Mesothelial cell of epicardium (in vitro differentiated cells): ENCODE data around the gene PTPRN2. TPM values are rescaled to one million over a fixed set of nuclear protein-coding genes. Genes with fewer than 3 reads are reported as not detected.
"Not testable (repeated sequence)": the region's sequence is repeated elsewhere in the genome, so short reads cannot be mapped to it uniquely, and the experiment has no call there.

ENCODE experiments used
- DNase-seq, 2 experiments: peaks; one replicate each; pipeline ENCODE4 v3.0.0; 2021; ENCODE audit warnings: low spot score in 2 of 2; ENCODE audit not compliant: unreplicated experiment in 2 of 2
- H3K27ac Mint-ChIP-seq: 2 replicates; pipeline ENCODE4 v1.8.0; 2021; ENCODE audit warnings: mixed read lengths
- H3K27me3 Mint-ChIP-seq: 2 replicates; pipeline ENCODE4 v1.8.0; 2021; ENCODE audit warnings: low read depth, mixed read lengths
- H3K36me3 Mint-ChIP-seq: 2 replicates; pipeline ENCODE4 v1.8.0; 2021; ENCODE audit warnings: mixed read lengths
- H3K4me1 Mint-ChIP-seq: 2 replicates; pipeline ENCODE4 v1.8.0; 2021; ENCODE audit warnings: mixed read lengths
- H3K4me3 Mint-ChIP-seq: 2 replicates; pipeline ENCODE4 v1.8.0; 2021; ENCODE audit warnings: mild to moderate bottlenecking, moderate library complexity, mixed read lengths
- H3K9me3 Mint-ChIP-seq: 2 replicates; pipeline ENCODE4 v1.8.0; 2021; ENCODE audit warnings: mixed read lengths
- total RNA-seq: library from RNA; stranded (reverse); gene quantifications from 3 replicates; pipeline ENCODE4 v1.2.1, GENCODE V29; 2021
- TF ChIP-seq, protein P1 (sequence below): fragments of 200-600 bp; sonication (generic); IDR thresholded peaks from one replicate; pipeline ENCODE4 v1.5.0; 2021; ENCODE audit warnings: antibody characterized with exemption; ENCODE audit not compliant: unreplicated experiment

The PTPRN2 gene
- total RNA-seq, 1 donor from 2014 or later = 2.2 TPM

DNA sequence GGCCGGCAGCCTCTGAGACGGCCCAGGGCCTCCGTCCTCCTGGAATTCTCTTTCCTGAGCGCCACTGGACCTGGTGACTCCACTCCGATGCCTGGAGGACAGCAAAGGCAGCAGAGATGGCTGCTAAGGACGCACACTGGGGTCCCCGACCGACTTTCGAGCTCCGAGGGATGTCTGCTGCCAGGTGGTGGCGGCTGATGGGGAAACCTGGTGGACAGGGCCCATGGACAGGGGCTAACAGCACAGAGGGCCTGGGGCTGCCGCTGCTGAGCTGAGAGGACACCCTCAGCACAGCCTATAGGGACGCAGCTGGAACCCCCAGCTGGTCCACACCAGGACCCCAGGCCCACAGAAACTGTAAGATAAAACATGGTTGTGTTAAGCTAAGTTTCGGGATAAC, 884.5 kb downstream of the PTPRN2 start:
- Mint-ChIP-seq H3K4me3 (no peak overlapping the region), H3K27me3 (peaks cover 91% of the 10 kb centered on the region), H3K9me3 (no peaks in the 10 kb centered on the region), H3K36me3 (no peaks in the 10 kb centered on the region), H3K4me1 (no peaks in the 10 kb centered on the region), H3K27ac (no peak overlapping the region)
- TF ChIP-seq, protein P1, sequence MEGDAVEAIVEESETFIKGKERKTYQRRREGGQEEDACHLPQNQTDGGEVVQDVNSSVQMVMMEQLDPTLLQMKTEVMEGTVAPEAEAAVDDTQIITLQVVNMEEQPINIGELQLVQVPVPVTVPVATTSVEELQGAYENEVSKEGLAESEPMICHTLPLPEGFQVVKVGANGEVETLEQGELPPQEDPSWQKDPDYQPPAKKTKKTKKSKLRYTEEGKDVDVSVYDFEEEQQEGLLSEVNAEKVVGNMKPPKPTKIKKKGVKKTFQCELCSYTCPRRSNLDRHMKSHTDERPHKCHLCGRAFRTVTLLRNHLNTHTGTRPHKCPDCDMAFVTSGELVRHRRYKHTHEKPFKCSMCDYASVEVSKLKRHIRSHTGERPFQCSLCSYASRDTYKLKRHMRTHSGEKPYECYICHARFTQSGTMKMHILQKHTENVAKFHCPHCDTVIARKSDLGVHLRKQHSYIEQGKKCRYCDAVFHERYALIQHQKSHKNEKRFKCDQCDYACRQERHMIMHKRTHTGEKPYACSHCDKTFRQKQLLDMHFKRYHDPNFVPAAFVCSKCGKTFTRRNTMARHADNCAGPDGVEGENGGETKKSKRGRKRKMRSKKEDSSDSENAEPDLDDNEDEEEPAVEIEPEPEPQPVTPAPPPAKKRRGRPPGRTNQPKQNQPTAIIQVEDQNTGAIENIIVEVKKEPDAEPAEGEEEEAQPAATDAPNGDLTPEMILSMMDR = no peak
- no peak for DNase-seq

DNA sequence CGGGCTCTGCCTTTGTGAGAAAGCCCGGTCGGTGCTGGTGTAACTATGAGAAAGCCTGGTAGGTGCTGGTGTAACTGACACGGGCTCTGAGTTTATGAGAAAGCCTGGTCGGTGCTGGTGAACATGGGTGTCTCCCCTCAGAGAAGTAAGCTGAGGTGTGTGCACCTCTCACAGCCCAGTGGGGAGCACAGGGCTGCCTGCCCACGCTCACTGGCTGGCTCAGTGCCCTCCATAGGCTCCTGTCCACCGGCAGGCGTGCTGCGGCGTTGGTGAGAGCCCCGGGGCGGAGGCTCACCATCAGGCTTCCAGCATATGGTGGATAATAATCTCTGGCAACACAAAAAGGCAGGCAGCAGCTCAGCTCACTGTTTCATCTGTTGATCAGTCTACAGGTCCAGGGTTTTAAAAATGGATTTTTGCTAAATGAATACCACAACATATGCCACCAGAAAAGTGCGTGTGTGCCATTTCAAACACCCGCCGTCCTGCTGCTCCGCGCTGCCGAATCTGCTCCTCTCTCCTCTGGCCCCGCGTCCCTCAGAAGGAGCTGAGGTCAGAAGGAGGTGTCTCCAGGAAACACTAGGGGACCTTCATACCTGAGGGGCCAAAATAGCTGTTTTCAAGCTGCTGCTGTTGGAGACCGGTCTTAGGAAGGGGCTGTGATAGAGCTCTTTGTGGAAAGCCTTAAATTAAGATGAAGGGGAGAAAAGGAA, 885.2 kb downstream of the PTPRN2 start:
- Mint-ChIP-seq H3K9me3 (no peaks in the 10 kb centered on the region), H3K4me3 (no peak overlapping the region), H3K4me1 (no peaks in the 10 kb centered on the region), H3K36me3 (no peaks in the 10 kb centered on the region), H3K27me3 (peaks cover 87% of the 10 kb centered on the region), H3K27ac (no peak overlapping the region)
- DNase-seq = no peak
- TF ChIP-seq, protein P1 = no peak

DNA sequence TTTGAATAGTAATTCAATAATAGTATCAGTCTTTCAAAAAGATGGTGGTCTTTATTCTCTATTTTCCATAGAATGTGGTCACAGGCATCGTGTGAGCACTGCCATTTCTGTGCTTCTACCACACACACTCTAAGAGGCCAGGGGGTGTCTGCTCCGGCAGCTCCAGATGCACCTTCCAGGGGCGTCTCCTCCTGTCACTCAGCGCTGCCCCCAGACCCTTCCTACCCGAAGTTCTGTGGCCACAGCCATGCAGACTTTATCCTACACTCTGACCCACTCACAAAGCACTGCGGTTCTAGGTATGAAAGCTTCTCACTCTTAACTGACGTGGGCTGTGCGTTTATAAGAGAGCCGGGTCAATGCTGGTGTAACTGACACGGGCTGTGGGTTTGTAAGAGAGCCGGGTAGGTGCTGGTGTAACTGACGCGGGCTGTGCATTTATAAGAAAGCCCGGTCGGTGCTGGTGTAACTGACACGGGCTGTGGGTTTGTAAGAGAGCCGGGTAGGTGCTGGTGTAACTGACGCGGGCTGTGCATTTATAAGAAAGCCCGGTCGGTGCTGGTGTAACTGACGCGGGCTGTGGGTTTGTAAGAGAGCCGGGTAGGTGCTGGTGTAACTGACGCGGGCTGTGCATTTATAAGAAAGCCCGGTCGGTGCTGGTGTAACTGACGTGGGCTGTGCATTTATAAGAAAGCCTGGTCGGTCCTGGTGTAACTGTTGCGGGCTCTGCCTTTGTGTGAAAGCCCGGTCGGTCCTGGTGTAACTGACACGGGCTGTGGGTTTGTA, 886.0 kb downstream of the PTPRN2 start:
- not testable (repeated sequence) for H3K4me1 Mint-ChIP-seq, H3K36me3 Mint-ChIP-seq, H3K4me3 Mint-ChIP-seq, DNase-seq, H3K27ac Mint-ChIP-seq, H3K9me3 Mint-ChIP-seq
- H3K27me3 Mint-ChIP-seq = peaks cover 78% of the 10 kb centered on the region

DNA sequence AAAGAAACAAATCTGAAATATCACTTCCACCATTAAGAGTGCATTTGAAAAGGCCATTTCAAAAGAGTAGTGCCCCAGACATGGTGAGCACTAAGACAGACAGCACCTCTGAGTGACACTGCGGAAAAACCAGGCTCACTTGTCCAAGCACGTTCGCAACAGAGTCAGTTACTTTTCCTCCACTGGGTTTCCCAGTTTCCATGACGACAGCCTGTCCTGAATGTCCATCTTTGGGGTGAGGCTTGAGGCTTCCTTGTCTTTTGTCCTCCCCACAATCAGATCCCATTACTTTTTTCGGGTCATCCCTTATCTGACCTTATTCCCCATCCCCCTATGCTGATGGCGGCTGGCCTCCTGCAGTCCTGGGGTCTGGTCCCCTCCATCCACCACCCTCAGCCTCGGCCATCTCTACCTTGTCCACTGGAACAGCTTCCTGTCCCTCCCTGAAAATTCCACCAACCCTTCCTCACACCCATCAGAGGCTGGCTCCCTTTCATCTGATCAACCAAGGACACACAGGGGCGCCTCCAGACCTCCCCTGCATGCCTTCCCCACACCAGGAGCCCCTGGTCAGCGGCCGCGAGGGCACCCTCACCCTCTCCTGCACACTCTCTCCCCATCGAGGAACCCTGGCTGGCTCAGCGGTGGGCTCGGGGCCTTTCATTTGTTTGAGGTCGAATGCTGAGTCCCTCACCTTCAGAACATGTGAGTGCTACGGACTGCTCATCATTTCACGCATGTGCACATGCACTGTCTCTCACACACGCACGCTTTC, 887.2 kb downstream of the PTPRN2 start:
- Mint-ChIP-seq H3K36me3 (no peaks in the 10 kb centered on the region), H3K4me1 (no peaks in the 10 kb centered on the region), H3K9me3 (peaks cover 2% of the 10 kb centered on the region), H3K4me3 (no peak overlapping the region), H3K27me3 (peaks cover 69% of the 10 kb centered on the region), H3K27ac (no peak overlapping the region)
- TF ChIP-seq, protein P1 = no peak
- DNase-seq = no peak

DNA sequence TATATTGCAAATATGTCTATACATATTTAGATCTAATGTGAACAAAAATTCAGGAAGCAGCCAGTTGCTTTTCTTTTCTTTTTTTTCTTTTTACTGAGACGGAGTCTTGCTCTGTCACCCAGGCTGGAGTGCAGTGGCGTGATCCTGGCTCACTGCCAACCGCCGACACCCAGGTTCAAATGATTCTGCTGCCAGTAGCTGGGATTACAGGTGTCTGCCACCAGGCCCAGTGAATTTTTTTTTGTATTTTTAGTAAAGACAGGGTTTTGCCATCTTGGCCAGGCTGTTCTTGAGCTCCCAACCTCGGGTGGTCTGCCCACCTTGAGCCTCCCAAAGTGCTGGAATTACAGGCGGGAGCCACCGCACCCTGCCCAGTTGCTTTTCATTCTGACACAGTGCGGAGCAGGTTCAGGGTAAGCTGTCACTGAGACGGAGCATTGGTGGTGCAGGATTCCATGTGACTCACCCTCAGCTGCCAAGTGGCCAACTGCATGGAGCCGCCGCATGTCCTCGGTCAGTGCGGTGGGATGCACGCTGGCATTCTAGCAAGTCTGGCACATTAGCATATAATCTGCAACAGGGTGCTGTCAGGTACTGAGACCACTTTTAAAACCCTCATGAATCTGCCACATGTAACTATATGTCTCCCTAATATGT, 888.1 kb downstream of the PTPRN2 start:
- Mint-ChIP-seq H3K36me3 (no peaks in the 10 kb centered on the region), H3K4me3 (no peak overlapping the region), H3K27me3 (peaks cover 69% of the 10 kb centered on the region), H3K9me3 (peaks cover 3% of the 10 kb centered on the region), H3K27ac (no peak overlapping the region), H3K4me1 (no peaks in the 10 kb centered on the region)
- no peak for DNase-seq
- TF ChIP-seq, protein P1 = no peak

DNA sequence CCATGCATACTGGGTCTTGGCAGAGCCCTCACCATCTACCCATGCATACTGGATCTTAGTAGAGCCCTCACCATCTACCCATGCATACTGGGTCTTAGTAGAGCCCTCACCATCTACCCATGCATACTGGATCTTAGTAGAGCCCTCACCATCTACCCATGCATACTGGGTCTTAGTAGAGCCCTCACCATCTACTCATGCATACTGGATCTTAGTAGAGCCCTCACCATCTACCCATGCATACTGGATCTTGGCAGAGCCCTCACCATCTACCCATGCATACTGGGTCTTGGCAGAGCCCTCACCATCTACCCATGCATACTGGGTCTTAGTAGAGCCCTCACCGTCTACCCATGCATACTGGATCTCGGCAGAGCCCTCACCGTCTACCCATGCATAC, 890.3 kb downstream of the PTPRN2 start:
- H3K36me3 Mint-ChIP-seq, H3K27ac Mint-ChIP-seq, H3K9me3 Mint-ChIP-seq, H3K4me1 Mint-ChIP-seq, H3K4me3 Mint-ChIP-seq, DNase-seq: not testable (repeated sequence)
- H3K27me3 Mint-ChIP-seq = peaks cover 63% of the 10 kb centered on the region

DNA sequence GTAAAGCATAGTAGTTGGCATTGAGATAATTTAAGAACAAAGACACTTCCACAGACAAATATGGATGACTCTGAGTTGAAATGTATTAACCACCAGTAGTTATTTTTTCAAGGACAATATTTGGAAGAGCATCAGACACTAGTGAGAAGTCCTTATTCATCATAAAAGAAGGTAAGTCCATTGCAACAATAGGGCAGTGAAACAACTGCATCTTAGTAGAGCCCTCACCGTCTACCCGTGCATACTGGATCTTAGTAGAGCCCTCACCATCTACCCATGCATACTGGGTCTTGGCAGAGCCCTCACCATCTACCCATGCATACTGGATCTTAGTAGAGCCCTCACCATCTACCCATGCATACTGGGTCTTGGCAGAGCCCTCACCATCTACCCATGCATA, 892.0 kb downstream of the PTPRN2 start:
- not testable (repeated sequence) for H3K4me3 Mint-ChIP-seq, H3K4me1 Mint-ChIP-seq, H3K9me3 Mint-ChIP-seq, DNase-seq, H3K27ac Mint-ChIP-seq, H3K36me3 Mint-ChIP-seq
- peaks cover 61% of the 10 kb centered on the region for H3K27me3 Mint-ChIP-seq
